Hematopoietic multipotent progenitor cell treated with erythropoietin and hydrocortisone succinate and interleukin-3 and kit ligand, for 6 days (in vitro differentiated cells): ENCODE measurements around the gene CPNE5.
A peak's percentile ranks its signal among the peaks of the same experiment; 100 is the strongest.

Source experiments
- DNase-seq: peaks from one replicate; pipeline ENCODE4 v3.0.0-alpha.2; 2015

CPNE5 gene

DNA sequence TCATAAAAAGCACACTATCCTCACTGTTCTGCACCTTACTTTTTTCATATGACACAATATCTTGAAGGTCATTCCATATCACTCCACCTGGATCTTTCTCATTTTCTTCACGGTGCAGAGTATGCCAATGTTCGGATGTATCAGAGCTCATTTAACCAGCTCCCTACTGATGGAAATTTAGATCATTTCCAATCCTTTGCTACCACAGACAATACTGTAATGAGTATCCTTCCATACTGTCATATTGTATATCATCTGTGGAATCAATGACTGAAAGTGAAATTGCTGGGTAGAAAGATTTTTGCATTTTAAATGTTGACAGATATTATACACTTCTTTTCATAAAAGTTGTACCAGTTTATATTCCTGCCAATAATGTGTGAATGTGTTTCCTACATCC lies 143.8 kb downstream of the CPNE5 start:
- no peak for DNase-seq

DNA sequence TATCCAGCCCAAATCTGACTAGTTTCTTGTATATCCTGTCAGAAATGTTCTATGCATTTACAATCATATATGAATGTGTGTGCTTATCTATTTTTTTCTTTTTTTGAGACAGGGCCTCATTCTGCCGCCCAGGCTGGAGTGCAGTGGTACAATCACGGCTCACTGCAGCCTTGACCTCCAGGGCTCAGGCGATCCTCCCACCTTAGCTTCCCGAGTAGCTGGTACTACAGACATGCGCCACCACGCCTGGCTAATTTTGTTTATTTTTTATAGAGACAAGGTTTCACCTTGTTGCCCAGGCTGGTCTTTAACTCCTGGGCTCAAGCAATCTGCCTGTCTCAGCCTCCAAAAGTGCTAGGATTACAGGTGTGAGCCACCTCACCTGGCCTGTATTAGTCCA lies 144.6 kb downstream of the CPNE5 start:
- DNase-seq, result no peak

DNA sequence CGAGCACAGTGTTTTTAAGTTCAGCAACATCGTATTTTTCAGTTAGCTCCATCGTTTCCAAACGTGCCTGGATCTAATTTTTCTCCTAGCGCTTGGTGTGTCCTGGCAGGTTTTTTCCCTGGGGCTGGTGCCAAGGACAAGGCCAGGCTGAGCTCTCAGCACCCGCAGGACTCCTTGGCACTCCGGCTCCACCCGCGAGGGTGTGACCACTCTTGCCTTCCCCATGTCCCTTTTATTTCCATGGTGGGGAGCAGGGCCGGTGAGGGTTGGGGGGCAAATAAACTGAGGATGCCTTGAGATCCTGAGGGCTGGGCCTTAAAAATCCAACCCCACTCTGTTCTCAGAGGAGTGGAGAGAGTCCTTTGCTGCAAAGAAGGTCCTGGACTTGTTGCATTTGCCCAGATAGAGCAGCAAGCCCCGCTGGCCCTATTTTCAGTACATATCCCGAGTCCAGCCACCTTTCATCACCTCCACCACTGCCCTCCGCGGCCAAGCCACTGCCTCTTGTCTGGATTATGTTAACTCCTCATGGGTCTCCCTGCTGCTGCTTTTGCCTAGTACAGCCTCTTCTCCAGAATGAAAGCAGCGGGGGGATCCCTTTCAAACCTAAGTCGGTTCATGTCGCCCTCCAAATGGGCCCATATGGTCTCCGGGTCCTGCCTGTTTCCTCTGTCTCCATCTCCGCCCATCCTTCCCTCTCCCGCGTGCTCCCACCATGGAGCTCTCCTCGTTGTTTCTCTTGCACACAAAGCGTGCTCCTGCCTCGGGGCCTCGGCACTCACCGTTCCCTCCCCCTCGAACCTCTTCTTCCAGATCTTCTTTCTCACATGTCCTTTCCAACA lies 146.2 kb downstream of the CPNE5 start:
- DNase-seq, result no peak

DNA sequence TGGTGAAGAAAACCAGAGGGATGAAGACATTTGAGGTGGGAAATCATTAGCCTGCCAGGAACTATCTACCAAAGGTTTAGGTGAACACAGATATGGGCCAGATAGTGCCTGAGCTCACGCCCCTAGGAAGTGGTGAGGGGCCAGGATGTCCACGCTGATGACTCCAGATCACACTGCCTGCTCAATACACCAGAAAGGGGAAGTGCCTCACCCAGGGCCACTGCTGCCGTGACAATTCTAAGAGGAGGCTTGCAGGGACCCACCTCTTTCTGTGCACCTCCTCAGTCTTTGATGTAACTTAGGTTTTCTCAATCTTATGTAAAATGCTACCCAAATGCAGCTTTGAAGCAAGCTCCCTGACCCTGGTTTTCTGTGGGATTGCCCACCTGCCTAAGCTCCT lies 147.0 kb downstream of the CPNE5 start:
- DNase-seq, result peak; percentile 77

DNA sequence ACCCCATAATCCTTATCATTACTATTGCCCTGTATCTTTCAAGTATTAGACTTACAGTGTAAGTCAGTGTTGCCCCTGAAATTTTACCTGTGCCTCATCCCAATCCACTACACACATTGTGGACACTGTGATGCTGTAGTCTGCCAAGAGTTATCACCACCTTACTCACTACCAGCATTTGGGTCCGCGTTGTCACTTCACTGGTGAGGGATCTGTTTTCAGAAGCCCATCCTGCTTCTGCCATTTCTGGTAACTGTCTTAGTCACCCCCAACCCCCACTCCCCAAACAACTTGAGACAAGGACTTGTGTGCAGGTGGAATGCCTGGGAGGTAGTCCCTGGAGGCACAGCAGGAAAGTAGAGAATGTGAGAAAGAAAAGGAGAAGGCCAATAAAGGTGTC lies 147.6 kb downstream of the CPNE5 start:
- DNase-seq, result no peak

DNA sequence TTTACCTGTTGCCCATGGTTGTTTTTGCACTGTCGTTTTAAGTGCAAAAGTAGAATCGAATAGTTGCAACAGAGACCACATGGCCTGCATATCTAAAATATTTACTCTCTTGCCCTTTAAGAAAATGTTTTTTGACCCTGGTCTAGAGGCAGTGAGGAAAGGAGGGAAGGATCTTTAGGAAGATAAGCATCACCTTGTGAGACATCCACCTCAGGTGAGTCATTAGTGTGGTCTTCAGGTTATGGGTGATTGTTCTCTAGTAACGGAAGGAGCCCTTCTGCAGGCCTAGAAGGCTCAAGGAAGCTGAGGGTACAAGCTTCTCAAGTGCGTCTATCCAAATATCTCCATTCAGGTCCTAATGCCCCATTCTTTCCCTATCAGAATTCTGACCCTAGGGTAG lies 148.2 kb downstream of the CPNE5 start:
- no peak for DNase-seq
